Measurements from ENCODE around the gene LRSAM1. TPM values are rescaled to one million over a fixed set of nuclear protein-coding genes. Genes with fewer than 3 reads are reported as not detected.

Gene LRSAM1
- total and polyA plus RNA-seq, 2 of the 8 experiments (the other 6 are each of a cell fraction or from before 2014, with no cell fraction given): 9.7 to 18.3 TPM

GRCh38 chr9:127448112-127448805 lies 3.1 kb upstream of the LRSAM1 start:
- Histone ChIP-seq H2BK12ac (ENCODE audit: low read depth, low read length) (no peak overlapping the region), H2BK15ac (ENCODE audit: low read length) (no peak overlapping the region), H3K18ac (ENCODE audit: extremely low read depth, low read length) (no peak overlapping the region), H2BK120ac (replicated peaks; ENCODE audit: low read depth, low read length) (no peak overlapping the region), H3K27me3 (replicated peaks in 1 of 4; ENCODE audit: control insufficient read depth in 3 of 4, extremely low read depth in 1 of 4, insufficient read depth in 3 of 4, low read length in 3 of 4) (no peaks in the 10 kb centered on the region), H3K23me2 (ENCODE audit: low read depth, low read length) (peaks cover 19% of the 10 kb centered on the region), H3K36me3 (ENCODE audit: control insufficient read depth in 2 of 4, insufficient read depth in 4 of 4, low read length in 3 of 4) (peaks cover 35 to 70% (median 54%) of the 10 kb centered on the region in 4 experiments), H3K79me1 (ENCODE audit: low read depth, low read length) (peaks cover 7% of the 10 kb centered on the region; the same call in 1 of the 2 replicates), H3K9ac (replicated peaks in 1 of 4; ENCODE audit: extremely low read depth in 1 of 4, low read depth in 3 of 4, low read length in 3 of 4) (no peak overlapping the region; a peak in 1 of 7 replicates), H2AK5ac (ENCODE audit: low read depth, low read length) (no peak overlapping the region), H3K79me2 (ENCODE audit: control insufficient read depth in 1 of 2, insufficient read depth in 2 of 2, low read length in 2 of 2) (peaks cover 17 to 38% of the 10 kb centered on the region in 2 experiments), H3K9me3 (ENCODE audit: insufficient read depth in 2 of 2, low read depth in 1 of 2, low read length in 1 of 2) (0 out of 4 replicates have a peak, but pooled peaks cover 0 to 5% of the 10 kb centered on the region in 2 experiments), H3K27ac (ENCODE audit: low read depth, low read length) (no peak overlapping the region), H3K4me2 (ENCODE audit: insufficient read depth in 1 of 2, low read depth in 2 of 2, low read length in 2 of 2) (peak overlapping the region; percentile 95 to 100), H2BK20ac (ENCODE audit: low read length) (no peak overlapping the region), H4K8ac (ENCODE audit: extremely low read depth, insufficient read depth, low read length) (no peak overlapping the region), H4K20me1 (replicated peaks in 1 of 2; ENCODE audit: control insufficient read depth in 1 of 2, insufficient read depth in 2 of 2, low read length in 2 of 2) (peaks cover 20 to 29% of the 10 kb centered on the region in 2 experiments), H3K4ac (replicated peaks; ENCODE audit: insufficient read length, low read depth, low read length) (no peak overlapping the region), H4K5ac (ENCODE audit: insufficient read length, low read depth, low read length) (no peak overlapping the region), H3K56ac (replicated peaks; ENCODE audit: insufficient read length, low read depth, low read length) (no peak overlapping the region), H4K91ac (replicated peaks; ENCODE audit: insufficient read length, low read length) (no peak overlapping the region), H2AFZ (ENCODE audit: low read length) (no peak overlapping the region), H3K23ac (ENCODE audit: insufficient read length) (no peak overlapping the region), H3K4me3 (ENCODE audit: extremely low read depth in 1 of 4, insufficient read depth in 2 of 4, low read depth in 3 of 4, low read length in 4 of 4) (peak overlapping the region; percentile 85 to 99 (median 88); a peak in 5 of 8 replicates), H3K4me1 (replicated peaks in 1 of 4; ENCODE audit: control insufficient read depth in 3 of 4, insufficient read depth in 4 of 4, low read length in 3 of 4) (peaks cover 0 to 6% (median 4%) of the 10 kb centered on the region in 4 experiments; a peak in 4 of 7 replicates), H3K14ac (ENCODE audit: insufficient read length) (no peak overlapping the region), H2BK5ac (ENCODE audit: low read depth, low read length) (no peak overlapping the region)
- 90% methylated on average over 8 of the region's 8 CpGs; no CpG with 5 or more reads in 1 of the 2 experiments for WGBS, 2 experiments (ENCODE audit: extremely low coverage in 1 of 2, insufficient coverage in 1 of 2, insufficient read length in 1 of 2, insufficient replicate concordance in 2 of 2, low coverage in 1 of 2, low lambda C conversion rate in 2 of 2, missing lambda C conversion rate in 1 of 2)
- DNase-seq (ENCODE audit: low read depth in 1 of 2, low spot score in 2 of 2) (no peak), FAIRE-seq (no peak)
- CTCF ChIA-PET (ENCODE audit: partially characterized antibody): interaction anchor here (0.6 to 1.3 kb wide), 3 partner anchors 9 to 508 kb away, joined by 3 to 4 read pairs (median 3); no protein-coding TSS in a partner anchor
- POLR2A ChIA-PET (ENCODE audit: partially characterized antibody): interaction anchor here (0.6 to 6.7 kb wide), 20 partner anchors 9 to 770 kb away, joined by 3 to 64 read pairs (median 4); partner anchors contain the start of genes SLC2A8 and ZNF79
- TF ChIP-seq POLR2A (IDR thresholded peaks at IDR 0.05; ENCODE audit: control extremely low read depth in 1 of 2, low read depth in 2 of 2, low read length in 2 of 2) (peak in 1 of 2 experiments; percentile 27; a peak in 2 of 3 replicates), TEAD4 (IDR thresholded peaks at IDR 0.05; ENCODE audit: low read depth, low read length) (no peak)

Measured in H1 (cell line).